Measurements from ENCODE around the gene SH3GLB2. TPM values are rescaled to one million over a fixed set of nuclear protein-coding genes. Genes with fewer than 3 reads are reported as not detected.

Gene SH3GLB2
- 25.3 and 29.2 TPM in 2 replicates for total RNA-seq

GRCh38 chr9:129028192-129028966 is at the start of gene SH3GLB2:
SH3GLB2 (minus strand) TSS chr9:129028331; CDS start chr9:129028154, 177 bp downstream.

GRCh38 chr9:129036241-129036922 is 8.3 kb upstream of the SH3GLB2 start, which contains the start of gene MIGA2:
MIGA2 (plus strand) TSS chr9:129036626; CDS start chr9:129040595, 3,969 bp downstream.

Other genes with a start within 250 kb of the SH3GLB2 start
- 6.8 and 10.2 TPM in 2 replicates for gene TBC1D13, start 241.1 kb downstream of the SH3GLB2 start, total RNA-seq
- 15.4 and 17.8 TPM in 2 replicates for gene ENDOG, start 209.8 kb downstream of the SH3GLB2 start, total RNA-seq
- 7.0 and 12.3 TPM in 2 replicates for gene SPOUT1, start 198.5 kb downstream of the SH3GLB2 start, total RNA-seq
- 5.3 and 5.9 TPM in 2 replicates for gene KYAT1, start 146.4 kb downstream of the SH3GLB2 start, total RNA-seq
- gene LRRC8A, start 146.2 kb downstream of the SH3GLB2 start, total RNA-seq = 19.9 and 30.4 TPM in 2 replicates
- 6.4 and 7.6 TPM in 2 replicates for gene PHYHD1, start 107.3 kb downstream of the SH3GLB2 start, total RNA-seq
- 28.7 and 40.1 TPM in 2 replicates for gene DOLK, start 80.7 kb downstream of the SH3GLB2 start, total RNA-seq
- 19.8 and 23.4 TPM in 2 replicates for gene NUP188, start 80.6 kb downstream of the SH3GLB2 start, total RNA-seq
- 22.7 and 23.0 TPM in 2 replicates for gene MIGA2, start 8.3 kb upstream of the SH3GLB2 start, total RNA-seq
- 5.7 and 6.9 TPM in 2 replicates for gene DOLPP1, start 52.8 kb upstream of the SH3GLB2 start, total RNA-seq
- 31.7 and 35.3 TPM in 2 replicates for gene CRAT, start 82.5 kb upstream of the SH3GLB2 start, total RNA-seq
- gene PTPA, start 83.1 kb upstream of the SH3GLB2 start, total RNA-seq = 103 and 129 TPM in 2 replicates
- gene IER5L, start 149.9 kb upstream of the SH3GLB2 start, total RNA-seq = 38.0 and 70.7 TPM in 2 replicates